Measurements from ENCODE around the gene CERKL.

CERKL gene

GRCh38 chr2:181658444-181658843 lies 1.5 kb upstream of the CERKL start:
- H3K36me3 ChIP-seq (replicated peaks): no peaks in the 10 kb centered on the region
- no peak for DNase-seq
- in situ Hi-C loops (cut with HindIII; ENCODE audit: low pct_ligation_motif_present, low sequenced_read_pairs): no loop called here
- TF ChIP-seq CTCF (IDR thresholded peaks at IDR 0.05; ENCODE audit: low read depth, low read length, missing control alignments): no peak
- no peak overlapping the region for H3K4me3 ChIP-seq (ENCODE audit: low read depth, low read length)
- H3K27ac ChIP-seq: no peak overlapping the region
- peaks cover 12% of the 10 kb centered on the region for H3K27me3 ChIP-seq (replicated peaks)

- no peak overlapping the region for H3K27ac ChIP-seq
- H3K27me3 ChIP-seq (replicated peaks): peaks cover 14% of the 10 kb centered on the region
- DNase-seq: no peak
- in situ Hi-C loops (cut with HindIII; ENCODE audit: low pct_ligation_motif_present, low sequenced_read_pairs): no loop called here
- no peaks in the 10 kb centered on the region for H3K36me3 ChIP-seq (replicated peaks)
- no peak for TF ChIP-seq CTCF (IDR thresholded peaks at IDR 0.05; ENCODE audit: low read depth, low read length, missing control alignments)
- peak overlapping the region; percentile 63 for H3K4me3 ChIP-seq (ENCODE audit: low read depth, low read length)
Measured at GRCh38 chr2:181657379-181657778, 474 bp upstream of the CERKL start.

- no peak for DNase-seq
- Histone ChIP-seq H3K4me3 (ENCODE audit: low read depth, low read length) (no peak overlapping the region), H3K36me3 (replicated peaks) (no peaks in the 10 kb centered on the region), H3K27ac (no peak overlapping the region), H3K27me3 (replicated peaks) (peaks cover 14% of the 10 kb centered on the region)
- in situ Hi-C loops (cut with HindIII; ENCODE audit: low pct_ligation_motif_present, low sequenced_read_pairs): no loop called here
- TF ChIP-seq CTCF (IDR thresholded peaks at IDR 0.05; ENCODE audit: low read depth, low read length, missing control alignments): no peak
Measured at GRCh38 chr2:181655519-181655918, 1.4 kb downstream of the CERKL start.

- Histone ChIP-seq H3K36me3 (replicated peaks) (no peaks in the 10 kb centered on the region), H3K27ac (no peak overlapping the region), H3K27me3 (replicated peaks) (peaks cover 7% of the 10 kb centered on the region), H3K4me3 (ENCODE audit: low read depth, low read length) (no peak overlapping the region)
- TF ChIP-seq CTCF (IDR thresholded peaks at IDR 0.05; ENCODE audit: low read depth, low read length, missing control alignments): no peak
- in situ Hi-C loops (cut with HindIII; ENCODE audit: low pct_ligation_motif_present, low sequenced_read_pairs): no loop called here
- DNase-seq: no peak
Measured at GRCh38 chr2:181649436-181649979, 7.4 kb downstream of the CERKL start.

GRCh38 chr2:181648478-181649155 lies 8.3 kb downstream of the CERKL start:
- H3K4me3 ChIP-seq (ENCODE audit: low read depth, low read length): no peak overlapping the region
- no peaks in the 10 kb centered on the region for H3K36me3 ChIP-seq (replicated peaks)
- TF ChIP-seq CTCF (IDR thresholded peaks at IDR 0.05; ENCODE audit: low read depth, low read length, missing control alignments): no peak
- in situ Hi-C loops (cut with HindIII; ENCODE audit: low pct_ligation_motif_present, low sequenced_read_pairs): no loop called here
- H3K27ac ChIP-seq: no peak overlapping the region
- no peak for DNase-seq
- H3K27me3 ChIP-seq (replicated peaks): peaks cover 7% of the 10 kb centered on the region
